NCI-H2107 (cell line): ENCODE data around the gene DONSON.

Source experiments
- DNase-seq: peaks from one replicate; lab custom pipeline; 2025; lab: John Stamatoyannopoulos, UW

Gene DONSON

GRCh38 chr21:33562389-33562788 lies 26.1 kb downstream of the DONSON start:
- DNase-seq: no peak

- no peak for DNase-seq
Measured at GRCh38 chr21:33561373-33561772, 27.1 kb downstream of the DONSON start.

GRCh38 chr21:33560965-33561364 lies 27.5 kb downstream of the DONSON start:
- DNase-seq: no peak

GRCh38 chr21:33559813-33560212 lies 28.7 kb downstream of the DONSON start:
- DNase-seq: no peak

GRCh38 chr21:33558777-33559421 lies 29.6 kb downstream of the DONSON start:
- no peak for DNase-seq

GRCh38 chr21:33557447-33557846 lies 31.0 kb downstream of the DONSON start:
- DNase-seq: no peak

GRCh38 chr21:33554982-33555344 lies 33.5 kb downstream of the DONSON start:
- no peak for DNase-seq

GRCh38 chr21:33554236-33554981 lies 34.1 kb downstream of the DONSON start:
- DNase-seq: no peak

GRCh38 chr21:33552999-33553598 lies 35.4 kb downstream of the DONSON start:
- no peak for DNase-seq

- DNase-seq: no peak
Measured at GRCh38 chr21:33552093-33552998, 36.1 kb downstream of the DONSON start.

GRCh38 chr21:33551664-33552063 lies 36.8 kb downstream of the DONSON start:
- DNase-seq: no peak

GRCh38 chr21:33550772-33551660 lies 37.5 kb downstream of the DONSON start:
- DNase-seq: no peak

- DNase-seq: no peak
Measured at GRCh38 chr21:33549848-33550771, 38.4 kb downstream of the DONSON start.

GRCh38 chr21:33546086-33546485 lies 42.4 kb downstream of the DONSON start:
- no peak for DNase-seq

- DNase-seq: no peak
Measured at GRCh38 chr21:33544451-33545195, 43.9 kb downstream of the DONSON start.

GRCh38 chr21:33543505-33544129 lies 44.9 kb downstream of the DONSON start:
- no peak for DNase-seq

GRCh38 chr21:33542640-33543504 lies 45.6 kb downstream of the DONSON start, which contains the start of gene SON:
TSS of gene SON (plus strand) at chr21:33543038. CDS start at chr21:33543093, 55 bp downstream.
- DNase-seq: peak; percentile 97
